Measurements from ENCODE around the gene RUNX2. TPM values are rescaled to one million over a fixed set of nuclear protein-coding genes. Genes with fewer than 3 reads are reported as not detected.

The RUNX2 gene
- polyA plus RNA-seq, 1 of the 3 experiments (the other 2 are of a cell fraction) = 4.4 TPM

DNA sequence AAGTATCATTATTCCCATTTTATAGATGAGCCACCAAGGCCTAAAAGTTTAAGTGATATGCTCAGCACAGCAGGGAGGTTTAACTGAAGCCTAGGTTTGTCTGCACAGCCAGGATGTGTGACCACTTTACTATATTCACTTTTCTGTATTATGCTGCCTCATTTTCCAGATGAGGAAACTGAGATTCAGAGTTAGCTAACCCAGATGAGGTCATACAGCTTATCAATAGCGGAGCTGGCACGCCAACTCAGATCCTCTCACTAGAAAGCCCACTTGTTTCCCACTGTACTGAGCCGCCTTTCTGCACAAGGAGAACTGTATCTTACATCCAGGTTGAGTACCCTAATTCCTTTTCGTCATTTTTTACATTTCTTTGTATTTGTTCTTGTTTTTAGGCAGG, 181.3 kb downstream of the RUNX2 start (continued):
- TF ChIP-seq, protein P1, sequence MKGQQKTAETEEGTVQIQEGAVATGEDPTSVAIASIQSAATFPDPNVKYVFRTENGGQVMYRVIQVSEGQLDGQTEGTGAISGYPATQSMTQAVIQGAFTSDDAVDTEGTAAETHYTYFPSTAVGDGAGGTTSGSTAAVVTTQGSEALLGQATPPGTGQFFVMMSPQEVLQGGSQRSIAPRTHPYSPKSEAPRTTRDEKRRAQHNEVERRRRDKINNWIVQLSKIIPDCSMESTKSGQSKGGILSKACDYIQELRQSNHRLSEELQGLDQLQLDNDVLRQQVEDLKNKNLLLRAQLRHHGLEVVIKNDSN (IDR thresholded peaks at IDR 0.05; ENCODE audit: borderline replicate concordance, low read depth) = no peak
- TF ChIP-seq, protein P2, sequence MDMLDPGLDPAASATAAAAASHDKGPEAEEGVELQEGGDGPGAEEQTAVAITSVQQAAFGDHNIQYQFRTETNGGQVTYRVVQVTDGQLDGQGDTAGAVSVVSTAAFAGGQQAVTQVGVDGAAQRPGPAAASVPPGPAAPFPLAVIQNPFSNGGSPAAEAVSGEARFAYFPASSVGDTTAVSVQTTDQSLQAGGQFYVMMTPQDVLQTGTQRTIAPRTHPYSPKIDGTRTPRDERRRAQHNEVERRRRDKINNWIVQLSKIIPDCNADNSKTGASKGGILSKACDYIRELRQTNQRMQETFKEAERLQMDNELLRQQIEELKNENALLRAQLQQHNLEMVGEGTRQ (IDR thresholded peaks at IDR 0.05; ENCODE audit: borderline replicate concordance, low read depth, low read length) = no peak
- no peak for TF ChIP-seq FOXM1 (IDR thresholded peaks at IDR 0.05; ENCODE audit: low read depth)

DNA sequence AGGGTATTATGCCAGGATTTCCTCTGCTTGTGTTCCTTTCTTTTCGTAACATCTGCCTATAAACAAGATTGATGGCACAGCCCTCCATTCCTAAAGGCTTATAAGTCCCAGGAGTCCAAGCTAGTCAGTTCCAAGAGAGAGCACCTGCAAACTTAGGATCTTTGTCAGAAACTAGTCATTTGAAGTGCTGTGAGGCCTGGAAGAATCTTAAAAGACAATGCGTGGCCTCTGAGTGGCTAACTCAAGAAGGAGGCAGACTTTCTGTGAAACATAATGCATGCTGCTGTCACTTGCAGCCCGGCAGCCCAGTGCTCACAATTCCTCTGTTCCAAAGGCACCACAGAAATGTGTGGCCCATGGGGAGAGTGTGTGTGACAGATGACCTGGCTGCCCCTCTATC, 184.6 kb downstream of the RUNX2 start:
- H3K27me3 ChIP-seq (ENCODE audit: insufficient read depth) = no peaks in the 10 kb centered on the region
- H3K9me2 ChIP-seq = no peaks in the 10 kb centered on the region
- DNase-seq = no peak
- WGBS (ENCODE audit: low lambda C conversion rate) = 87% methylated on average over 3 of the region's 3 CpGs
- no peak overlapping the region for H2AFZ ChIP-seq (ENCODE audit: low read depth)
- H4K20me1 ChIP-seq (ENCODE audit: insufficient read depth) = no peaks in the 10 kb centered on the region
- H3K27ac ChIP-seq (ENCODE audit: low read depth in 2 of 2, low read length in 1 of 2) = no peak overlapping the region
- ChIA-PET POLR2A (no interaction called here), CTCF (interaction anchor here (1.0 kb wide), 1 partner anchor 12 kb away, joined by 3 read pairs; no protein-coding TSS in a partner anchor)
- TF ChIP-seq SIN3A (IDR thresholded peaks at IDR 0.05; ENCODE audit: borderline replicate concordance, low read depth, low read length) (no peak), RCOR1 (IDR thresholded peaks at IDR 0.05; ENCODE audit: low read length) (no peak), TEAD4 (IDR thresholded peaks at IDR 0.05; ENCODE audit: borderline replicate concordance, insufficient read depth) (no peak), TCF12 (IDR thresholded peaks at IDR 0.05) (no peak)
- TF ChIP-seq, protein P2 (IDR thresholded peaks at IDR 0.05; ENCODE audit: borderline replicate concordance, low read depth, low read length) = no peak
- H3K4me3 ChIP-seq (ENCODE audit: low read depth in 2 of 2, low read length in 1 of 2) = no peak overlapping the region
- H3K36me3 ChIP-seq (replicated peaks in 1 of 2; ENCODE audit: control insufficient read depth in 1 of 2, insufficient read depth in 2 of 2, low read length in 1 of 2) = peaks cover 4 to 6% of the 10 kb centered on the region in 2 experiments
- H3K4me1 ChIP-seq (ENCODE audit: control insufficient read depth in 1 of 2, insufficient read depth in 2 of 2, low read depth in 1 of 2, low read length in 1 of 2) = no peaks in the 10 kb centered on the region; a peak in 1 of 4 replicates
- no peak overlapping the region for H3K4me2 ChIP-seq
- H3K9ac ChIP-seq = no peak overlapping the region
- no peaks in the 10 kb centered on the region for H3K79me2 ChIP-seq (ENCODE audit: insufficient read depth)
- no peaks in the 10 kb centered on the region for H3F3A ChIP-seq (replicated peaks; ENCODE audit: insufficient read depth)
- H3K9me3 ChIP-seq = no peaks in the 10 kb centered on the region

DNA sequence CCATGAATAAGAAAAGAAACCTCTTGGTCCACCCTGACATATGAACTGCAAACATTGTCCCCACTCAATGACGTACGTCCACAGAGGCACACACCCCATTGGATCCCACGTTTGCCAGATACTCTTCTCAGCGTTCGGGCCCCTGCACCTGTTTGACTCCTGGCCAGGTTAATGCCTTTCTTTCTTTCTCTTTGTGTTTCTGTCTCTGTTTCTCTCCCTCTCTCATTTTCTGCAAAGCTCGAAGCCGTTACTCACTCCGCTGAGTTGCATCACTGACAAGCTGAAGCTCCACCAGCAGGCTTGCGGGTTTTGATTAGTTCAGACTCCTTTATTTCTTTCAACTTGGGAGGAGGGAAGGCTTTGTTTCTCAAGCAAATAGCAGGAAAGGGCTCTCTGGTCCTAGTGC, 185.1 kb downstream of the RUNX2 start:
- Histone ChIP-seq H3K27ac (ENCODE audit: low read depth in 2 of 2, low read length in 1 of 2) (no peak overlapping the region), H4K20me1 (ENCODE audit: insufficient read depth) (no peaks in the 10 kb centered on the region), H3K79me2 (ENCODE audit: insufficient read depth) (no peaks in the 10 kb centered on the region), H3K4me1 (ENCODE audit: control insufficient read depth in 1 of 2, insufficient read depth in 2 of 2, low read depth in 1 of 2, low read length in 1 of 2) (no peaks in the 10 kb centered on the region; a peak in 1 of 4 replicates), H3F3A (replicated peaks; ENCODE audit: insufficient read depth) (no peaks in the 10 kb centered on the region), H3K4me3 (ENCODE audit: low read depth in 2 of 2, low read length in 1 of 2) (no peak overlapping the region), H3K27me3 (ENCODE audit: insufficient read depth) (no peaks in the 10 kb centered on the region), H3K9me2 (no peaks in the 10 kb centered on the region), H3K36me3 (replicated peaks in 1 of 2; ENCODE audit: control insufficient read depth in 1 of 2, insufficient read depth in 2 of 2, low read length in 1 of 2) (peaks cover 4 to 6% of the 10 kb centered on the region in 2 experiments), H3K4me2 (no peak overlapping the region), H2AFZ (ENCODE audit: low read depth) (no peak overlapping the region), H3K9me3 (no peaks in the 10 kb centered on the region), H3K9ac (no peak overlapping the region)
- POLR2A ChIA-PET = no interaction called here
- WGBS (ENCODE audit: low lambda C conversion rate) = 76% methylated on average over 9 of the region's 9 CpGs
- DNase-seq = no peak
- CTCF ChIA-PET = interaction anchor here (1.0 kb wide), 1 partner anchor 13 kb away, joined by 3 read pairs; no protein-coding TSS in a partner anchor
- no peak for TF ChIP-seq GATA2 (CRISPR knock-in tag; IDR thresholded peaks at IDR 0.05)
- TF ChIP-seq, protein P1 (IDR thresholded peaks at IDR 0.05; ENCODE audit: borderline replicate concordance, low read depth) = no peak
- no peak for TF ChIP-seq NRF1 (IDR thresholded peaks at IDR 0.05; ENCODE audit: low read depth, low read length)
- TF ChIP-seq TCF12 (IDR thresholded peaks at IDR 0.05) = no peak
- TF ChIP-seq, protein P3, sequence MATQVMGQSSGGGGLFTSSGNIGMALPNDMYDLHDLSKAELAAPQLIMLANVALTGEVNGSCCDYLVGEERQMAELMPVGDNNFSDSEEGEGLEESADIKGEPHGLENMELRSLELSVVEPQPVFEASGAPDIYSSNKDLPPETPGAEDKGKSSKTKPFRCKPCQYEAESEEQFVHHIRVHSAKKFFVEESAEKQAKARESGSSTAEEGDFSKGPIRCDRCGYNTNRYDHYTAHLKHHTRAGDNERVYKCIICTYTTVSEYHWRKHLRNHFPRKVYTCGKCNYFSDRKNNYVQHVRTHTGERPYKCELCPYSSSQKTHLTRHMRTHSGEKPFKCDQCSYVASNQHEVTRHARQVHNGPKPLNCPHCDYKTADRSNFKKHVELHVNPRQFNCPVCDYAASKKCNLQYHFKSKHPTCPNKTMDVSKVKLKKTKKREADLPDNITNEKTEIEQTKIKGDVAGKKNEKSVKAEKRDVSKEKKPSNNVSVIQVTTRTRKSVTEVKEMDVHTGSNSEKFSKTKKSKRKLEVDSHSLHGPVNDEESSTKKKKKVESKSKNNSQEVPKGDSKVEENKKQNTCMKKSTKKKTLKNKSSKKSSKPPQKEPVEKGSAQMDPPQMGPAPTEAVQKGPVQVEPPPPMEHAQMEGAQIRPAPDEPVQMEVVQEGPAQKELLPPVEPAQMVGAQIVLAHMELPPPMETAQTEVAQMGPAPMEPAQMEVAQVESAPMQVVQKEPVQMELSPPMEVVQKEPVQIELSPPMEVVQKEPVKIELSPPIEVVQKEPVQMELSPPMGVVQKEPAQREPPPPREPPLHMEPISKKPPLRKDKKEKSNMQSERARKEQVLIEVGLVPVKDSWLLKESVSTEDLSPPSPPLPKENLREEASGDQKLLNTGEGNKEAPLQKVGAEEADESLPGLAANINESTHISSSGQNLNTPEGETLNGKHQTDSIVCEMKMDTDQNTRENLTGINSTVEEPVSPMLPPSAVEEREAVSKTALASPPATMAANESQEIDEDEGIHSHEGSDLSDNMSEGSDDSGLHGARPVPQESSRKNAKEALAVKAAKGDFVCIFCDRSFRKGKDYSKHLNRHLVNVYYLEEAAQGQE (IDR thresholded peaks at IDR 0.05; ENCODE audit: low read depth, low read length) = no peak
- no peak for TF ChIP-seq TEAD4 (IDR thresholded peaks at IDR 0.05; ENCODE audit: borderline replicate concordance, insufficient read depth)
- no peak for TF ChIP-seq RCOR1 (IDR thresholded peaks at IDR 0.05; ENCODE audit: low read length)
- no peak for TF ChIP-seq TAF1 (IDR thresholded peaks at IDR 0.05; ENCODE audit: borderline replicate concordance, low read depth, low read length)
- TF ChIP-seq FOSL2 (IDR thresholded peaks at IDR 0.05; ENCODE audit: borderline replicate concordance, low read depth) = no peak
- TF ChIP-seq, protein P4, sequence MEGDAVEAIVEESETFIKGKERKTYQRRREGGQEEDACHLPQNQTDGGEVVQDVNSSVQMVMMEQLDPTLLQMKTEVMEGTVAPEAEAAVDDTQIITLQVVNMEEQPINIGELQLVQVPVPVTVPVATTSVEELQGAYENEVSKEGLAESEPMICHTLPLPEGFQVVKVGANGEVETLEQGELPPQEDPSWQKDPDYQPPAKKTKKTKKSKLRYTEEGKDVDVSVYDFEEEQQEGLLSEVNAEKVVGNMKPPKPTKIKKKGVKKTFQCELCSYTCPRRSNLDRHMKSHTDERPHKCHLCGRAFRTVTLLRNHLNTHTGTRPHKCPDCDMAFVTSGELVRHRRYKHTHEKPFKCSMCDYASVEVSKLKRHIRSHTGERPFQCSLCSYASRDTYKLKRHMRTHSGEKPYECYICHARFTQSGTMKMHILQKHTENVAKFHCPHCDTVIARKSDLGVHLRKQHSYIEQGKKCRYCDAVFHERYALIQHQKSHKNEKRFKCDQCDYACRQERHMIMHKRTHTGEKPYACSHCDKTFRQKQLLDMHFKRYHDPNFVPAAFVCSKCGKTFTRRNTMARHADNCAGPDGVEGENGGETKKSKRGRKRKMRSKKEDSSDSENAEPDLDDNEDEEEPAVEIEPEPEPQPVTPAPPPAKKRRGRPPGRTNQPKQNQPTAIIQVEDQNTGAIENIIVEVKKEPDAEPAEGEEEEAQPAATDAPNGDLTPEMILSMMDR (IDR thresholded peaks at IDR 0.05) = no peak
